ENCODE data around the gene IFNG-AS1. TPM values are rescaled to one million over a fixed set of nuclear protein-coding genes. Genes with fewer than 3 reads are reported as not detected.

IFNG-AS1 gene
- total RNA-seq, 2 donors from 2014 or later: not detected

- no peak for TF ChIP-seq CTCF (IDR thresholded peaks at IDR 0.05)
- TF ChIP-seq POLR2AphosphoS5 (IDR thresholded peaks at IDR 0.05): no peak
- no peak for TF ChIP-seq POLR2A (IDR thresholded peaks at IDR 0.05)
- DNase-seq (ENCODE audit: low spot score): no peak
- H3K4me1 ChIP-seq (replicated peaks): no peaks in the 10 kb centered on the region
- intact Hi-C loops (cut with DNase I): loop anchor here (5.0 kb wide), 1 partner anchor 390 kb away; the partner anchor contains the start of gene DYRK2
- no peaks in the 10 kb centered on the region for H3K36me3 ChIP-seq
- H3K27me3 ChIP-seq (replicated peaks; ENCODE audit: insufficient read depth): no peaks in the 10 kb centered on the region
- H3K4me3 ChIP-seq: no peak overlapping the region
- no peak overlapping the region for H3K27ac ChIP-seq
- no peaks in the 10 kb centered on the region for H3K9me3 ChIP-seq
These were observed 48.5 kb downstream of the IFNG-AS1 start for GRCh38 chr12:68037616-68038255.

- Histone ChIP-seq H3K36me3 (no peaks in the 10 kb centered on the region), H3K4me3 (no peak overlapping the region), H3K9me3 (no peaks in the 10 kb centered on the region), H3K4me1 (replicated peaks) (no peaks in the 10 kb centered on the region), H3K27me3 (replicated peaks; ENCODE audit: insufficient read depth) (no peaks in the 10 kb centered on the region), H3K27ac (no peak overlapping the region)
- DNase-seq (ENCODE audit: low spot score): no peak
- WGBS: 73% methylated on average over 3 of the region's 3 CpGs
- intact Hi-C loops (cut with DNase I): loop anchor here (5.0 kb wide), 1 partner anchor 391 kb away; the partner anchor contains the start of gene DYRK2
- TF ChIP-seq POLR2AphosphoS5 (IDR thresholded peaks at IDR 0.05): no peak
- TF ChIP-seq POLR2A (IDR thresholded peaks at IDR 0.05): no peak
- TF ChIP-seq CTCF (IDR thresholded peaks at IDR 0.05): no peak
These were observed 49.4 kb downstream of the IFNG-AS1 start for GRCh38 chr12:68038650-68039049.

- Histone ChIP-seq H3K27me3 (replicated peaks; ENCODE audit: insufficient read depth) (no peaks in the 10 kb centered on the region), H3K4me1 (replicated peaks) (no peaks in the 10 kb centered on the region), H3K27ac (no peak overlapping the region), H3K36me3 (no peaks in the 10 kb centered on the region), H3K4me3 (no peak overlapping the region), H3K9me3 (no peaks in the 10 kb centered on the region)
- intact Hi-C loops (cut with DNase I): loop anchor here (5.0 kb wide), 1 partner anchor 282 kb away; no protein-coding TSS in a partner anchor
- no peak for TF ChIP-seq POLR2A (IDR thresholded peaks at IDR 0.05)
- TF ChIP-seq CTCF (IDR thresholded peaks at IDR 0.05): peak in 3 of 4 experiments; percentile 55 to 67 (median 62)
- WGBS: 37% methylated on average over 6 of the region's 6 CpGs
- DNase-seq (ENCODE audit: low spot score): peak; percentile 42
These were observed 51.3 kb downstream of the IFNG-AS1 start for GRCh38 chr12:68040450-68041075.

GRCh38 chr12:68042212-68042699 is 53.0 kb downstream of the IFNG-AS1 start:
- no peak overlapping the region for H3K27ac ChIP-seq
- no peak for TF ChIP-seq POLR2AphosphoS5 (IDR thresholded peaks at IDR 0.05)
- no peak for TF ChIP-seq CTCF (IDR thresholded peaks at IDR 0.05)
- no peak for TF ChIP-seq POLR2A (IDR thresholded peaks at IDR 0.05)
- 52% methylated on average over 6 of the region's 6 CpGs for WGBS
- H3K9me3 ChIP-seq: no peaks in the 10 kb centered on the region
- no peak for DNase-seq (ENCODE audit: low spot score)
- intact Hi-C loops (cut with DNase I): loop anchor here (5.0 kb wide), 1 partner anchor 280 kb away; no protein-coding TSS in a partner anchor
- H3K36me3 ChIP-seq: no peaks in the 10 kb centered on the region
- H3K4me3 ChIP-seq: no peak overlapping the region
- no peaks in the 10 kb centered on the region for H3K27me3 ChIP-seq (replicated peaks; ENCODE audit: insufficient read depth)
- no peaks in the 10 kb centered on the region for H3K4me1 ChIP-seq (replicated peaks)
